ENCODE results near the gene ZNF420. TPM values are rescaled to one million over a fixed set of nuclear protein-coding genes. Genes with fewer than 3 reads are reported as not detected.

The ZNF420 gene
- polyA plus RNA-seq, 1 of the 3 experiments (the other 2 are of a cell fraction) = 1.9 TPM

GRCh38 chr19:37128821-37129177 lies 50.6 kb downstream of the ZNF420 start (continued):
- TF ChIP-seq MXI1 (IDR thresholded peaks at IDR 0.05; ENCODE audit: low read depth, low read length) = no peak

GRCh38 chr19:37136111-37136510 lies 57.9 kb downstream of the ZNF420 start:
- Histone ChIP-seq H3K4me3 (ENCODE audit: low read depth in 2 of 2, low read length in 1 of 2) (no peak overlapping the region), H3K79me2 (ENCODE audit: insufficient read depth) (no peaks in the 10 kb centered on the region), H2AFZ (ENCODE audit: low read depth) (no peak overlapping the region), H3K4me2 (no peak overlapping the region), H3K9me2 (no peaks in the 10 kb centered on the region), H3K4me1 (ENCODE audit: control insufficient read depth in 1 of 2, insufficient read depth in 2 of 2, low read depth in 1 of 2, low read length in 1 of 2) (no peaks in the 10 kb centered on the region), H3K27ac (ENCODE audit: low read depth in 2 of 2, low read length in 1 of 2) (no peak overlapping the region), H3F3A (replicated peaks; ENCODE audit: insufficient read depth) (no peaks in the 10 kb centered on the region), H3K9ac (no peak overlapping the region), H3K9me3 (peaks cover 26% of the 10 kb centered on the region; the same call in 1 of the 2 replicates), H3K27me3 (ENCODE audit: insufficient read depth) (no peaks in the 10 kb centered on the region), H4K20me1 (ENCODE audit: insufficient read depth) (no peaks in the 10 kb centered on the region), H3K36me3 (replicated peaks in 1 of 2; ENCODE audit: control insufficient read depth in 1 of 2, insufficient read depth in 2 of 2, low read length in 1 of 2) (no peaks in the 10 kb centered on the region)
- CTCF ChIA-PET = no interaction called here
- TF ChIP-seq MXI1 (IDR thresholded peaks at IDR 0.05; ENCODE audit: low read depth, low read length) (no peak), FOXM1 (IDR thresholded peaks at IDR 0.05; ENCODE audit: low read depth) (no peak), ELF1 (IDR thresholded peaks at IDR 0.05) (no peak), MEF2A (IDR thresholded peaks at IDR 0.05; ENCODE audit: borderline replicate concordance, low read depth) (no peak), EZH2phosphoT487 (IDR thresholded peaks at IDR 0.05; ENCODE audit: borderline replicate concordance, low read depth) (no peak), GATA2 (CRISPR knock-in tag; IDR thresholded peaks at IDR 0.05) (no peak), YY1 (IDR thresholded peaks at IDR 0.05; ENCODE audit: low read depth) (no peak), RCOR1 (IDR thresholded peaks at IDR 0.05; ENCODE audit: low read length) (no peak), USF2 (IDR thresholded peaks at IDR 0.05; ENCODE audit: borderline replicate concordance, low read depth, low read length) (no peak), MAX (IDR thresholded peaks at IDR 0.05; ENCODE audit: low read depth) (no peak), NRF1 (IDR thresholded peaks at IDR 0.05; ENCODE audit: low read depth, low read length) (no peak), NFIC (IDR thresholded peaks at IDR 0.05; ENCODE audit: borderline replicate concordance) (no peak), SMC3 (IDR thresholded peaks at IDR 0.05; ENCODE audit: low read depth, low read length) (no peak)
- WGBS (ENCODE audit: low lambda C conversion rate) = 0% methylated on average over 1 of the region's 1 CpG
- POLR2A ChIA-PET = no interaction called here
- DNase-seq = no peak

GRCh38 chr19:37148214-37148613 lies 70.0 kb downstream of the ZNF420 start:
- H3K27ac ChIP-seq (ENCODE audit: low read depth in 2 of 2, low read length in 1 of 2) = no peak overlapping the region
- ChIA-PET POLR2A (no interaction called here), CTCF (no interaction called here)
- H3K36me3 ChIP-seq (replicated peaks in 1 of 2; ENCODE audit: control insufficient read depth in 1 of 2, insufficient read depth in 2 of 2, low read length in 1 of 2) = peaks cover 3 to 9% of the 10 kb centered on the region in 2 experiments
- no peak overlapping the region for H3K9ac ChIP-seq
- H3K79me2 ChIP-seq (ENCODE audit: insufficient read depth) = no peaks in the 10 kb centered on the region
- no peaks in the 10 kb centered on the region for H3F3A ChIP-seq (replicated peaks; ENCODE audit: insufficient read depth)
- no peaks in the 10 kb centered on the region for H3K27me3 ChIP-seq (ENCODE audit: insufficient read depth)
- no peaks in the 10 kb centered on the region for H4K20me1 ChIP-seq (ENCODE audit: insufficient read depth)
- no peaks in the 10 kb centered on the region for H3K9me2 ChIP-seq
- no peak overlapping the region for H2AFZ ChIP-seq (ENCODE audit: low read depth)
- peaks cover 16% of the 10 kb centered on the region; the same call in 1 of the 2 replicates for H3K9me3 ChIP-seq
- no peak overlapping the region for H3K4me3 ChIP-seq (ENCODE audit: low read depth in 2 of 2, low read length in 1 of 2)
- no peak overlapping the region for H3K4me2 ChIP-seq
- TF ChIP-seq CHD2 (IDR thresholded peaks at IDR 0.05; ENCODE audit: low read length, partially characterized antibody) (no peak), TCF12 (IDR thresholded peaks at IDR 0.05) (no peak), FOXJ3 (CRISPR knock-in tag; IDR thresholded peaks at IDR 0.05) (no peak), USF2 (IDR thresholded peaks at IDR 0.05; ENCODE audit: borderline replicate concordance, low read depth, low read length) (no peak), PBX3 (IDR thresholded peaks at IDR 0.05) (no peak), IRF3 (IDR thresholded peaks at IDR 0.05; ENCODE audit: low read depth, low read length) (no peak)
- WGBS (ENCODE audit: low lambda C conversion rate) = 67% methylated on average over 3 of the region's 3 CpGs
- H3K4me1 ChIP-seq (ENCODE audit: control insufficient read depth in 1 of 2, insufficient read depth in 2 of 2, low read depth in 1 of 2, low read length in 1 of 2) = no peaks in the 10 kb centered on the region
- no peak for DNase-seq
